Right lobe of liver (tissue), 6 donors: ENCODE data around the gene GTSE1. TPM values are rescaled to one million over a fixed set of nuclear protein-coding genes. Genes with fewer than 3 reads are reported as not detected.

Experiments
- ATAC-seq, 4 donors: fragments of 200-7000 bp; cut with Tn5 transposase; one replicate each; pipeline ENCODE4 v1.9.1; 2020; ENCODE audit warnings: mild to moderate bottlenecking in 4 of 4, moderate library complexity in 4 of 4
- DNase-seq, 3 donors: peaks; one replicate each; pipeline ENCODE4 v3.0.0-alpha.2; 2020
- H3K27ac ChIP-seq, 3 donors: fragments of 200-600 bp; one replicate each; pipeline ENCODE4 v1.8.0; 2022
- H3K27me3 ChIP-seq, 2 donors: fragments of 200-600 bp; one replicate each; pipeline ENCODE4 v1.8.0; 2022
- H3K36me3 ChIP-seq, 4 donors: fragments of 200-600 bp; sonication (generic) in 1 of 4; one replicate each; pipeline versions ENCODE4 v1.5.1 to v1.8.0; 2017 to 2022; ENCODE audit warnings: control low read depth in 1 of 4
- H3K4me1 ChIP-seq, 4 donors: fragments of 200-600 bp; sonication (generic) in 1 of 4; one replicate each; pipeline versions ENCODE4 v1.5.1 to v1.8.0; 2017 to 2022; ENCODE audit warnings: control low read depth in 1 of 4
- H3K4me3 ChIP-seq, 3 donors: fragments of 200-600 bp; one replicate each; pipeline ENCODE4 v1.8.0; 2022
- H3K9me3 ChIP-seq, 4 donors: fragments of 200-600 bp; sonication (generic) in 1 of 4; one replicate each; pipeline versions ENCODE4 v1.5.1 to v1.8.0; 2017 to 2022; ENCODE audit warnings: control low read depth in 1 of 4
- POLR2A ChIP-seq: fragments of 450-650 bp; IDR thresholded peaks from one replicate; pipeline ENCODE4 v1.6.1; 2017; ENCODE audit warnings: antibody characterized with exemption, mild to moderate bottlenecking
- WGBS: methylation state at CpG from one replicate; pipeline ENCODE4 v1.1.6; 2018; ENCODE audit warnings: low coverage, low lambda C conversion rate; ENCODE audit not compliant: insufficient coverage; ENCODE audit errors: missing lambda C conversion rate; 5-methylcytosine and 5-hydroxymethylcytosine counted together
- intact Hi-C, 2 donors: fragments of 100-400 bp; cut with DNase I; formaldehyde crosslinking; loops; one replicate each; pipeline versions ENCODE4 v1.11.2 to v1.14.1; 2022
- total RNA-seq, 6 experiments: library from RNA; depleted of rRNA in 2 of 6; stranded (reverse); fragments of >200 nt in 2 of 6; fragmentation: NEBNext Ultra II Directional in 3 of 6; extraction: Animal tissue kit (Norgen Biotek cat#: 25700) in 3 of 6; gene quantifications; one replicate each; pipeline versions ENCODE4 v1.1.0 to v1.2.4, GENCODE V29; 2016 to 2023
- TF ChIP-seq, protein P1 (sequence below), 4 donors: fragments of 200-600 bp in 3 of 4; fragments of 450-650 bp in 1 of 4; IDR thresholded peaks; one replicate each; pipeline versions ENCODE4 v1.5.1 to v1.8.0; 2016 to 2022; ENCODE audit warnings: antibody characterized with exemption in 4 of 4, mild to moderate bottlenecking in 2 of 4
- donor health status: DM: no; HTN: yes; CAD: no.
- donor health status: DM: no; HTN: no; CAD: no.
- donor health status: DM: no; HTN: no; CAD: no.
- donor health status: DM: no; HTN: yes; CAD: no.
- donor health status: DM: no; HTN: yes; CAD: no.

Gene GTSE1
- total RNA-seq, 6 experiments from 2014 or later: 0.15 to 0.84 (median 0.52) TPM

DNA sequence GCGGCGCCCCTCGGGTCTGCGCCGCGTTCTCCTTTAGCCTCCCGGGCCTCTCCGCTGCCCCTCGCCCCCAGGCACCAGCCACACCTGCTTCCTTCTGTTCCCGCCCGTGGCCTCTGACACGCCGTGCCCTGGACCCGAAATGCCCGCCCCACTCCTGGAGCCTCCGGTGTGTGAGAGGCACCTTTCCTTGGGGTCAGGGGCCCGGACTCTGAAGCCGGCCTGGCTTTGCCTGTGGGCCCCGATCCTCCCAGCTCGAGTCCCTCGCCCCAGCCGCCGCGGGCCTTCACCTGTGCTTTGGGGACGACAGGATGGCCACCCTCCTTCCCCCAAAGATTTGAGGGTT, 45.9 kb upstream of the GTSE1 start:
- intact Hi-C loops: no loop called here

DNA sequence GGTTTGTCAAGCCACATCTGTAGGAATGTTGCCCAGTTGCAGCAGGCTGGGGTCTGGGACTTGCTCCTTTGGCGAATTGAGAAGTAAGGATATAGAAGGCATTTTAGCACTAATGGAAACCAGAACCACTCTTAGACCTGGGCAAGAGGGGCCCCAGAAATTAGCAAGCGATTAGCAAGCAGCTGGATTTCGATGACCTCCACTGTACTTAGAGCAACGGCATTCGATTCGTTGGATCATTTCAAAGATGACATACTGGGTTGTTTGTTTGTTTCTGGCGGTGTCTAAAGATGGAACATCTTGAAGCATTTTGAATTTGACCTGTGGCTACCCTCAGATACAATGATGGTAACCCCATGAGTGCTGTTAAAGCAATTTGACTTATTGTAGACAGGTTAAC, 45.4 kb upstream of the GTSE1 start:
- Histone ChIP-seq H3K4me3 (peak overlapping the region in 2 of 3 donors; percentile 81 to 83), H3K27me3 (no peaks in the 10 kb centered on the region), H3K27ac (no peak overlapping the region), H3K9me3 (no peaks in the 10 kb centered on the region), H3K36me3 (no peaks in the 10 kb centered on the region), H3K4me1 (peaks cover 0 to 15% (median 4%) of the 10 kb centered on the region in 4 donors)
- intact Hi-C loops: no loop called here
- DNase-seq: no peak
- TF ChIP-seq POLR2A: no peak
- TF ChIP-seq, protein P1, sequence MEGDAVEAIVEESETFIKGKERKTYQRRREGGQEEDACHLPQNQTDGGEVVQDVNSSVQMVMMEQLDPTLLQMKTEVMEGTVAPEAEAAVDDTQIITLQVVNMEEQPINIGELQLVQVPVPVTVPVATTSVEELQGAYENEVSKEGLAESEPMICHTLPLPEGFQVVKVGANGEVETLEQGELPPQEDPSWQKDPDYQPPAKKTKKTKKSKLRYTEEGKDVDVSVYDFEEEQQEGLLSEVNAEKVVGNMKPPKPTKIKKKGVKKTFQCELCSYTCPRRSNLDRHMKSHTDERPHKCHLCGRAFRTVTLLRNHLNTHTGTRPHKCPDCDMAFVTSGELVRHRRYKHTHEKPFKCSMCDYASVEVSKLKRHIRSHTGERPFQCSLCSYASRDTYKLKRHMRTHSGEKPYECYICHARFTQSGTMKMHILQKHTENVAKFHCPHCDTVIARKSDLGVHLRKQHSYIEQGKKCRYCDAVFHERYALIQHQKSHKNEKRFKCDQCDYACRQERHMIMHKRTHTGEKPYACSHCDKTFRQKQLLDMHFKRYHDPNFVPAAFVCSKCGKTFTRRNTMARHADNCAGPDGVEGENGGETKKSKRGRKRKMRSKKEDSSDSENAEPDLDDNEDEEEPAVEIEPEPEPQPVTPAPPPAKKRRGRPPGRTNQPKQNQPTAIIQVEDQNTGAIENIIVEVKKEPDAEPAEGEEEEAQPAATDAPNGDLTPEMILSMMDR (IDR thresholded peaks at IDR 0.05): no peak
- no peak for ATAC-seq
- 81% methylated on average over 4 of the region's 7 CpGs for WGBS

More for the DNA sequence above, 45.9 kb upstream of the GTSE1 start:
- H3K27ac ChIP-seq: peak overlapping the region; percentile 58 to 81 (median 59)
- ATAC-seq (peak; percentile 3 to 30 (median 8)), DNase-seq (no peak)
- peaks cover 0 to 17% (median 4%) of the 10 kb centered on the region in 4 donors for H3K4me1 ChIP-seq
- H3K27me3 ChIP-seq: no peaks in the 10 kb centered on the region
- TF ChIP-seq, protein P1 (IDR thresholded peaks at IDR 0.05): no peak
- no peak for TF ChIP-seq POLR2A
- H3K36me3 ChIP-seq: no peaks in the 10 kb centered on the region
- 0% methylated on average over 3 of the region's 25 CpGs for WGBS
- H3K4me3 ChIP-seq: peak overlapping the region; percentile 81 to 89 (median 83)
- no peaks in the 10 kb centered on the region for H3K9me3 ChIP-seq

DNA sequence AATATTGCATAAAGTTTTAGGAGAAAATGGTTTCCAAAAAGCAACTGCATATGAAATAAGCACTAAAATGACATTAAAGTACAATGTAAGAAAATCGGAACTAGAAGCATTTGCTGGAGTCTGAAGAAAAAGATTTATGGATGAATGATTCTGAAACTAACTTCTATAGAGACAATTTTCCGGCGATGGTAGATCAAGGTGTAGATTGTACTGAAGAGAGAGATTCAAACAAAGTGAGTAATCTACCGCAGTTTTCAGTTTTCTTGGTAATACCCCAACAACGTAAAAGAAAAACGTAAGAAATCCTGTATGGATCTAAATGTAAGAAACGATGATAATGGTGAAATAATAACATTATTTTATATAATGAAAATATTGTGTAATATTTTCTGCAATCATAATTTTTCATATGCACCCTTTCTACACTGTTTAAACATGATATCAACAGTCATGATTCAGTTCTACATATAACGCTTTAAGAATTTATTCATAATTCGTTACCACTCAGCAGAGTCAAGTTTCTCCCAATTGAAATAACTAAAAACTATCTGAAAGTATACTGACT, 44.8 kb upstream of the GTSE1 start:
- no peaks in the 10 kb centered on the region for H3K9me3 ChIP-seq
- H3K4me1 ChIP-seq: peaks cover 0 to 15% (median 4%) of the 10 kb centered on the region in 4 donors
- DNase-seq (no peak), ATAC-seq (no peak)
- no peaks in the 10 kb centered on the region for H3K27me3 ChIP-seq
- no peaks in the 10 kb centered on the region for H3K36me3 ChIP-seq
- 87% methylated on average over 9 of the region's 9 CpGs for WGBS
- no peak overlapping the region for H3K27ac ChIP-seq
- TF ChIP-seq, protein P1 (IDR thresholded peaks at IDR 0.05): no peak
- no peak for TF ChIP-seq POLR2A
- intact Hi-C loops: no loop called here
- no peak overlapping the region for H3K4me3 ChIP-seq

DNA sequence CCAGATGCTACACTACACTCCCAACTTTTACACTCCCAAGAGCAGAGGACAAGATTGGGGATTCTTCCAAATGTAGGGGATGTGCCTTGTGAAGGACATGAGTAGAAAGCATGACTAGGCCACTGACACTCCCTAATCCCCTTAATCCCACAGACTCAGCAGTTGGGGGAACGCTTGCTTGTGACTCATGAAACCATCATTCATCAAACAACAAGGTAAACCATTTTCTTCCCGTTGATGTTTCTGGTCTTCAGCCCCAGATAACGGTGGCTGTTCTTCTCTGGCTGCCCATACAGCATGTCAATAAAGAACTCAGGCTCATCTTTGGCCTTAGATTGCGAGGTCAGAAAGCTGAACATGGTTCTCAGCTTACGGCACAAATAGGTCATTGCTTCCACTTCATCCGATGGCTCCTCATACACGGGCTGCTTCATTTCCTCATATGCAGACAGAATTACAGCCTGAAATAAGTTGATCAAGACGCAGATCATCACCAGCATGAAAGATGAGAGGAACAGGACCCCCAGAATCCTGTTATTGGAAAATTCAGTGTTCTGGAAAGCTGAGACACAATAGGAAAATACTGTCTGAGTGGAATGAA, 40.2 kb upstream of the GTSE1 start:
- H3K36me3 ChIP-seq: no peaks in the 10 kb centered on the region
- WGBS: 61% methylated on average over 8 of the region's 8 CpGs
- no peaks in the 10 kb centered on the region for H3K9me3 ChIP-seq
- ATAC-seq: no peak
- no peak overlapping the region for H3K4me3 ChIP-seq
- no peak overlapping the region for H3K27ac ChIP-seq
- no peaks in the 10 kb centered on the region for H3K4me1 ChIP-seq
- DNase-seq: no peak
- no peaks in the 10 kb centered on the region for H3K27me3 ChIP-seq
- TF ChIP-seq, protein P1 (IDR thresholded peaks at IDR 0.05): no peak
- no peak for TF ChIP-seq POLR2A
- intact Hi-C loops: no loop called here
